Activated T-helper 1 cell treated with anti-CD3 and anti-CD28 coated beads, Interleukin-12 subunit alpha, Interleukin-12 subunit beta, Interleukin-2, Interleukin-4 antibody, amounts not matched to agents 30 ng/mL and 10 ng/mL and 1 ng/mL, durations not matched to agents 14 hours and 24 hours and 36 hours (primary cell): ENCODE data around the gene RUNX1. TPM values are rescaled to one million over a fixed set of nuclear protein-coding genes. Genes with fewer than 3 reads are reported as not detected.

ENCODE experiments used
- DNase-seq: peaks from one replicate; pipeline ENCODE4 v3.0.0; 2021; ENCODE audit warnings: low spot score
- H3K27ac Mint-ChIP-seq: one replicate; pipeline ENCODE4 v1.8.0; 2021; ENCODE audit warnings: mild to moderate bottlenecking, mixed read lengths
- H3K27me3 Mint-ChIP-seq: one replicate; pipeline ENCODE4 v1.8.0; 2022; ENCODE audit warnings: mild to moderate bottlenecking, moderate library complexity, mixed read lengths; ENCODE audit not compliant: insufficient read depth
- H3K36me3 Mint-ChIP-seq: one replicate; pipeline ENCODE4 v1.8.0; 2021; ENCODE audit warnings: low read depth, mixed read lengths
- H3K4me1 Mint-ChIP-seq: one replicate; pipeline ENCODE4 v1.8.0; 2021; ENCODE audit warnings: low read depth, mixed read lengths
- H3K4me3 Mint-ChIP-seq: one replicate; pipeline ENCODE4 v1.8.0; 2021; ENCODE audit warnings: mild to moderate bottlenecking, moderate library complexity, mixed read lengths
- H3K9me3 Mint-ChIP-seq: one replicate; pipeline ENCODE4 v1.8.0; 2021; ENCODE audit warnings: mixed read lengths
- intact Hi-C: fragments of 100-400 bp; cut with micrococcal nuclease; formaldehyde crosslinking; loops from one replicate; pipeline ENCODE4 v1.15.1; 2024
- total RNA-seq: library from RNA; stranded (reverse); gene quantifications from 2 replicates; pipeline ENCODE4 v1.2.3, GENCODE V29; 2022

Gene RUNX1
- total RNA-seq, 1 donor from 2014 or later = 116 TPM

DNA sequence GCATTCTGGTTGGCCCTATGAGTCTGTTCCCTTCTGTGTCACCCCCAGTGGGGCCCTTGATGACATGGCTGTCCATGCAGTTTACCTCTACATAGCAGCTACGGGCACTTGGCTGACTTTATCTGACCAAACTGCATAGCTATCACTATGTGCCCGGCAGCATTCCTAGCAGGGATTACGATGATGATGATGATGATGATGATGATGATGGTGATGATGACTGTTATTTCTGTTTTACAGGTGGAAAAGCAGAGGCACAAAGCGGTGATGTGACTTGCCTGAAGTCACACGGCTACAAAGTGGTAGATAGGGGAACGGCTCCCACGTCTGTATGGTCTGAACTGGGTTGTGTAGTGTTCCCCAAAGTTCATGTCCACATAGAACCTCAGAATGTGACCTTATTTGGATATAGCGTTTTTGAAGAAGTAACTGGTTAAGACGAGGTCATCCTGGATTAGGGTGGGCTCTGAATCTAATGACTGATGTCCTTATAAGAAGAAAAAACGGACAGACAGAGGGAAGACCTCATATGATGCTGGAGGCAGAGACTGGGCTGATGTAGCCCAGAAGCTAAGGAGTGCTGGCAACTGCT is 57.6 kb downstream of the RUNX1 start:
- intact Hi-C loops = loop anchor here (10.0 kb wide), 1 partner anchor 623 kb away; no protein-coding TSS in a partner anchor
- Mint-ChIP-seq H3K9me3 (no peaks in the 10 kb centered on the region), H3K27me3 (no peaks in the 10 kb centered on the region), H3K27ac (no peak overlapping the region), H3K4me3 (no peak overlapping the region), H3K36me3 (peaks cover 8% of the 10 kb centered on the region), H3K4me1 (peaks cover 63% of the 10 kb centered on the region)
- DNase-seq = no peak

DNA sequence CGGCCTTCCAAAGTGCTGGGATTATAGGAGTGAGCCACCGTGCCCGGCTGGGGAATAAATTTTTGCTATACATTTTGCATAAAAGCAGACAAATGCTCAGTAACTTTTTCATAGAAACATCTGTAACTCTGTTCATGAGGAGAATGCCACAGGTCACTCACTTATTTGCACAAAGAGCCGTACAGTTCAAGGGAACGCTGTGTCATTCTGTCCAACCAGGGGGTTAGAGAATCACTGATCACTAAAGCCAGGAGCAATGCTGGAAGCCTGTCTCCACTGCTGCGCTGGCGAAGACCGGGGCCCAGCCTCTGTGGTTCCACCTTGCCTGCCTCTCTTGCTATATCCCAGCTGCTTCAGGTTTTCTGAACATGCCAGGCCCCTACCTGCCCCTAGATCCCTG is 58.3 kb downstream of the RUNX1 start:
- no peak overlapping the region for H3K27ac Mint-ChIP-seq
- no peaks in the 10 kb centered on the region for H3K9me3 Mint-ChIP-seq
- H3K27me3 Mint-ChIP-seq = no peaks in the 10 kb centered on the region
- peaks cover 62% of the 10 kb centered on the region for H3K4me1 Mint-ChIP-seq
- DNase-seq = no peak
- intact Hi-C loops = loop anchor here (1.0 to 10.0 kb wide), 3 partner anchors 8 to 624 kb away; no protein-coding TSS in a partner anchor
- peaks cover 12% of the 10 kb centered on the region for H3K36me3 Mint-ChIP-seq
- H3K4me3 Mint-ChIP-seq = no peak overlapping the region

DNA sequence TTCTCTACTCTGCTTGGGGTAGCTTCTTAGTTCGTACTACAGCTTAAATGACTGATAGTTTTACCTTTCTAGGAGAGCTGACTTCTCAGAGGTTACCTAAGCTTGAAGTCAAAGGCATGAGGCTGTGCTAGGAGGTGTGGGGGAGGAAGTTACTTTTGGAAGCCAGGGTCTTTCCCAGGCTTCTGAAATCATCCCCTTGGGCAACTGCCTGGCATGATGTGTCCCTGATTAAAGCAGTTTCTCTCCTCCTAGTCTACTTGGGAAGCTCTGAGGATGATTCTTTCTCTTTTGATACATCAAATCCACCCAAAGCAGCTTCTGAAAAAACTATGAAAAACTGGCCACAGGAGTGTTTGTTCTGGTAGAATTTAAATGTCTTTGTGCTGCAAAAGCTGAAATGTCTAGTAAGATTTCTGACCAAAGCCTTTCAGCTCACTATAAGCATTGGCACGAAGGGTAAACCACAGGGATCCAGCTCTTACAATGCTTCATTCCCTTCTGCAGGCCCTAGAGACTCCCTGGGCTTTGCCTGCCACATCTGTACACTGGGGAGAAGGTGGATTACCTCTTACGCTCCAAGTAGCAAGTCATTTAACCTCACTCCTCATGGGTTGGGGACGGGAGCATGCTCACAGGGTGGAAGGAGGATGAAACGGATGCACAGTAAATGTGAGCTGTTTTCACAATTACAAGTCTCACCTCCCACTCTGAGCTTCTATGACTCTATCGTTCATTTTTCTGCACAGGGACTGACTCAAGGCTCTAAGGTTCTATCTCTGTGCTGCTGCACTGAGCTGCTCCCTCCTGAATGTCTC is 59.6 kb downstream of the RUNX1 start:
- peak overlapping the region; percentile 17 for H3K4me3 Mint-ChIP-seq
- H3K4me1 Mint-ChIP-seq = peaks cover 68% of the 10 kb centered on the region
- H3K36me3 Mint-ChIP-seq = peaks cover 19% of the 10 kb centered on the region
- H3K27me3 Mint-ChIP-seq = no peaks in the 10 kb centered on the region
- peak overlapping the region; percentile 74 for H3K27ac Mint-ChIP-seq
- H3K9me3 Mint-ChIP-seq = no peaks in the 10 kb centered on the region
- intact Hi-C loops = loop anchor here (1.0 to 10.0 kb wide), 6 partner anchors 10 to 1075 kb away; partner anchors contain the start of gene SETD4
- peak; percentile 37 for DNase-seq

GRCh38 chr21:34988625-34989024 is 60.5 kb downstream of the RUNX1 start:
- Mint-ChIP-seq H3K27ac (peak overlapping the region; percentile 74), H3K27me3 (no peaks in the 10 kb centered on the region), H3K9me3 (no peaks in the 10 kb centered on the region), H3K36me3 (peaks cover 24% of the 10 kb centered on the region), H3K4me3 (peak overlapping the region; percentile 12), H3K4me1 (peaks cover 77% of the 10 kb centered on the region)
- no peak for DNase-seq
- intact Hi-C loops = loop anchor here (2.0 to 10.0 kb wide), 3 partner anchors 238 to 1076 kb away; partner anchors contain the start of gene SETD4

DNA sequence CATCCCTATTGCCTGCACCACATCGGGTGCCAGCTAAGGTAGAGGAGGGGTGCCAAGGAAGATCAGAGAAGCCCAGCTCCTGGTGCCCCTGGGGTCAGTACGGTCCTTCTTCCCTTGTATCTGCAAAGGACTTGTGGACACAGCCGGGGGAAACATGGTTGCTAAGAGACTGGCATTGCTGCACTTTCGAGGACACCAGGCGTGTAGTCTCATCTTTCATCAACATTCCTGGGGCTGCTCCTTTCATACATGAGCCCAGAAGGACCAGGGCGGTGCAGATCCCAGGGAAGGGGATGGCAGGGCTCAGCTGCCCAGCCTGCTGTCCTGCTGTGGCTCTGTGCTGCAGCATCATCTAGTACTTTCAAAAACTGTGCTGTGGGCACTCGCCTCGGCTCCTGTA is 61.0 kb downstream of the RUNX1 start:
- Mint-ChIP-seq H3K4me3 (peak overlapping the region; percentile 62), H3K36me3 (peaks cover 24% of the 10 kb centered on the region), H3K4me1 (peaks cover 82% of the 10 kb centered on the region), H3K9me3 (no peaks in the 10 kb centered on the region), H3K27ac (peak overlapping the region; percentile 97), H3K27me3 (no peaks in the 10 kb centered on the region)
- intact Hi-C loops = loop anchor here (2.0 to 10.0 kb wide), 3 partner anchors 239 to 1077 kb away; partner anchors contain the start of gene SETD4
- DNase-seq = no peak

- Mint-ChIP-seq H3K4me3 (peak overlapping the region; percentile 62), H3K36me3 (peaks cover 26% of the 10 kb centered on the region), H3K27me3 (no peaks in the 10 kb centered on the region), H3K9me3 (no peaks in the 10 kb centered on the region), H3K27ac (peak overlapping the region; percentile 97), H3K4me1 (peaks cover 87% of the 10 kb centered on the region)
- intact Hi-C loops = loop anchor here (1.0 to 10.0 kb wide), 14 partner anchors 13 to 1077 kb away; partner anchors contain the start of gene SETD4
- DNase-seq = no peak
Observed at GRCh38 chr21:34987501-34988072, 61.5 kb downstream of the RUNX1 start.

DNA sequence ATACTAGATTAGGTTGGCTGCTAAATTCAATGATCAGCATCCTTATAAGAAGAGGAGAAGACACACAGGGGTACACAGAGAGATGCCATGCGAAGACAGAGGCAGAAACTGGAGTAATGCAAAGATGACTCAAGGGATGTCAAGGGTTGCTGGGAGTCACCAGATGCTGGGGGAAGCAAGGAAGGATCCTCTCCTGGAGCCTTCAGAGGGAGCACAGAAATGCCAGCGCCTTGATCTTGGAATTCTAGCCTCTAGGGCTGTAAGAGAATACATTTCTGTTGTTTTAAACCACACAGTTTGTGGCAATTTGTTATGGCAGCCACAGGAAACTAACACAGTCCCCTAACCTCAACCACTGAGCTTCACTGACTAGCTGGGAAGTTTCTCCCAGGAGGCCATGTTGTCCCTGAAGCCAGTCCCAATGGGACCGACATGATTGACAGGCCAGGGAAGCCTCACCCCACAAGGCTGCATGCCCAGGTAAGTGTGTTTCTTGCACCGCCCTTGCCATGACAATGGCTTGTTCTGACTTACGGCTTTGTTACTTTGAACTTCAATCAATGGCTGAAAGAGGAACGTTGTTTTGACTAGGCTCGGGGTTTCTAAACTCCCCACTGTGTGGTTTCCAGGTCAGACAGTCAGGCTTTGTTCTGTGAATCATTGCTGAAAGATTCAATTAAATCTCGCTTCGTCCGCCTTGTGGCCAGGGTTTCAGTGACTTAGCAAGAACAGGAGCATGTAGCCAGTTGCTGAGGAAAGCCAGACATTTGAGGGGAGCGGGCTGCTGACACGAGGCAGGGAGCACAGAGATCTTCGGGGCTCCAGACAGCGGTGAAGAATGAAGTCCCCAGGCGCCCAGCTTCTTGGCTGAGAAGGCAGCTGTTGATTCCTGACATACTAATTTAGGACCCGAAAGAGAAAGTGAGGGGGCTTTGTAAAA is 62.3 kb downstream of the RUNX1 start:
- peak overlapping the region; percentile 62 for H3K4me3 Mint-ChIP-seq
- intact Hi-C loops = loop anchor here (1.0 to 10.0 kb wide), 13 partner anchors 13 to 1078 kb away; partner anchors contain the start of gene SETD4
- H3K9me3 Mint-ChIP-seq = no peaks in the 10 kb centered on the region
- H3K27me3 Mint-ChIP-seq = no peaks in the 10 kb centered on the region
- H3K27ac Mint-ChIP-seq = peak overlapping the region; percentile 97
- peaks cover 92% of the 10 kb centered on the region for H3K4me1 Mint-ChIP-seq
- peak; percentile 70 for DNase-seq
- peaks cover 30% of the 10 kb centered on the region for H3K36me3 Mint-ChIP-seq

GRCh38 chr21:34984356-34985058 is 64.6 kb downstream of the RUNX1 start:
- Mint-ChIP-seq H3K4me3 (peak overlapping the region; percentile 79), H3K27me3 (no peaks in the 10 kb centered on the region), H3K9me3 (no peaks in the 10 kb centered on the region), H3K4me1 (peaks cover 84% of the 10 kb centered on the region), H3K36me3 (peaks cover 33% of the 10 kb centered on the region), H3K27ac (peak overlapping the region; percentile 99)
- intact Hi-C loops = loop anchor here (5.0 to 10.0 kb wide), 3 partner anchors 277 to 1080 kb away; partner anchors contain the start of gene SETD4
- no peak for DNase-seq

GRCh38 chr21:34983680-34984086 is 65.4 kb downstream of the RUNX1 start:
- peak; percentile 34 for DNase-seq
- Mint-ChIP-seq H3K36me3 (peaks cover 34% of the 10 kb centered on the region), H3K4me3 (peak overlapping the region; percentile 79), H3K9me3 (no peaks in the 10 kb centered on the region), H3K4me1 (peaks cover 84% of the 10 kb centered on the region), H3K27me3 (no peaks in the 10 kb centered on the region), H3K27ac (peak overlapping the region; percentile 99)
- intact Hi-C loops = loop anchor here (1.0 to 10.0 kb wide), 8 partner anchors 9 to 1081 kb away; partner anchors contain the start of gene SETD4

DNA sequence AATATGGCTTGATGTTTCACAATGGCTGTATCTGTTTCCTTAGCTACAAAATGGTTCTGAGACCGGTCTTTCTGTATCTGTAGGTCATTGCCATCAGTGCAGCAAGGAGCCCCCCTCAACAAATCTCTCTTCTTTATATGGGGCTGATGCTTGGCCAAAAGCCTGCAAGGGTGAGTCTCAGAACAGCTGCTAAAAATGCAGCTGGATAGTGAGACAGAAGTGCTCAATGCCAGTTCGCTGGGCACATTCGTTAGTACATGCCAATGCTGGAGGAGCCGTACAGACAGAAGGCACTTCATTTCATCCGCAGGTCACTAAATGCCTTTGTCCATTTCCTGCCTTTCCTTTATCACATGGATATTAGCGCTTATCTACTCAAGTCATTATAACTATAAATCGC is 67.3 kb downstream of the RUNX1 start:
- no peaks in the 10 kb centered on the region for H3K9me3 Mint-ChIP-seq
- peak overlapping the region; percentile 2 for H3K4me3 Mint-ChIP-seq
- intact Hi-C loops = loop anchor here (2.0 to 10.0 kb wide), 3 partner anchors 175 to 1083 kb away; partner anchors contain the start of gene SETD4
- peaks cover 3% of the 10 kb centered on the region for H3K27me3 Mint-ChIP-seq
- H3K36me3 Mint-ChIP-seq = peaks cover 40% of the 10 kb centered on the region
- peaks cover 69% of the 10 kb centered on the region for H3K4me1 Mint-ChIP-seq
- H3K27ac Mint-ChIP-seq = peak overlapping the region; percentile 85
- DNase-seq = no peak

DNA sequence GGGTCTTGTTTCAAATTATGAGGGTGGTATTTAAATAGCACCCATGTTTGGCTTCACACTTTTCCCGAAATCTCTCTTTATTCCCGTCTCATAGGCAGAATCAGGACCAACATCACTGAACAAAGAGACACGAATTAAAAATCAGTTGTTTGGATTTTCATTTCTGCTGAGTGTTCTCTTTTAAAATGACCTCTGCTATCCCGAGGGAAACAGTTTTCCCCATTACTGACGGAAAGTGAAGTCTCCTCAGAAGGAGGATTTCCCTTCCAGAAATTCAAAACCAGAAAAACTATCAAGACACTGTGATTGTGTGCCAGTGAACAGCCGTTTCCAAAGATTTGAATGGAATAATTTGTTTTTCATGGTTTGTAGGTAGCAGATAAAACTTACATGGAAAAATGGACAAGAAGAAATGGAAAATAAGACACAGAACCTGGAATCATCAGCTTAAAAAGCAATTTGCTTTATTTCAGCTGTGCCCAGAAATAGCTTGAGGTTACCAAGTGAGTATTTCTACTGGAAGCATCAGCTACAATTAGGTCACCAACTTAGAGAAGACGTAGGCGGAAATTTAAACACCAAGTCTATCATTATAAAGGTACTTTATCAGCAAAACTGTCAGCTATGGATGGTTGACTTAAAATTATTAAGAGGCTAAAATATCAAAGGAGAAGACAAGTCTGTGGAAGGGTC is 68.5 kb downstream of the RUNX1 start:
- Mint-ChIP-seq H3K36me3 (peaks cover 44% of the 10 kb centered on the region), H3K27me3 (peaks cover 8% of the 10 kb centered on the region), H3K9me3 (no peaks in the 10 kb centered on the region), H3K4me1 (peaks cover 70% of the 10 kb centered on the region), H3K27ac (no peak overlapping the region), H3K4me3 (no peak overlapping the region)
- no peak for DNase-seq
- intact Hi-C loops = loop anchor here (5.0 to 10.0 kb wide), 2 partner anchors 547 to 1084 kb away; partner anchors contain the start of gene SETD4
